HG03432 (cell line): ENCODE data around the gene TMTC3.

ENCODE experiments used
- ATAC-seq: cut with Tn5 transposase; IDR thresholded peaks from one replicate; pipeline ENCODE4 v1.9.1; 2021; ENCODE audit warnings: mild to moderate bottlenecking, moderate library complexity; ENCODE audit not compliant: unreplicated experiment

Gene TMTC3

DNA sequence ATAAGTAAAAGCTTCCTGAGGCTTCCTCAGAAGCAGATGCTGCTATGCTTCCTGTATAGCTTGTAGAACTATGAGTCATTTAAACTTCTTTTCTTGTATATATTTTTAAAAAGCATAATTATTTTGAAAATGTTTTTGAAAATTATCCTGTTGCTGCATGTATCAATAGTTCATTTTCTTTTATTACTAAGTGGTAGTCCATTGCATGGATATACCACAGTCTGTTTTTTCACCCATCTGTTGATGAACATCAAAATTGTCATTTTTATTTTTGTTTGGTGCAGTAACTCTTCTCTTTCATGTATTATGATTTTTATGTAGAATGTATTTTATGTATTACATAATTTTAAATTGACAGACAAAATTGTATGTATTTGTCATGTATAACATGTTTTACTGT lies 81.4 kb downstream of the TMTC3 start:
- no peak for ATAC-seq

DNA sequence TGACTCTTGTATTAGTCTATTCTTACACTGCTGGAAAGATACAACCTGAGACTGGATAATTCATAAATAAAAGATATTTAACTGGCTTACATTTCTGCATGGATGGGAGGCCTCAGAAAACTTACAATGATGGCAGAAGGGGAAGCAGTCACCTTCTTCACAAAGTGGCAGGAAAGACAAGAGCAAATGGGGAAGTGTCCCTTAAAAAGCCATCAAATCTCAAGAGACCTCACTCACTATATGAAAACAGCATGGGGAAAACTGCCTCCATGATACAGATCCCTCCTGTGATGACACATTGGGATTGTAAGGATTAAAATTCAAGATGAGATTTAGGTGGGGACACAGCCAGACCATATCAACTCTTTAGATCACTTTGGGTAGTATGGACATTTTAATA lies 83.7 kb downstream of the TMTC3 start:
- ATAC-seq, result no peak

DNA sequence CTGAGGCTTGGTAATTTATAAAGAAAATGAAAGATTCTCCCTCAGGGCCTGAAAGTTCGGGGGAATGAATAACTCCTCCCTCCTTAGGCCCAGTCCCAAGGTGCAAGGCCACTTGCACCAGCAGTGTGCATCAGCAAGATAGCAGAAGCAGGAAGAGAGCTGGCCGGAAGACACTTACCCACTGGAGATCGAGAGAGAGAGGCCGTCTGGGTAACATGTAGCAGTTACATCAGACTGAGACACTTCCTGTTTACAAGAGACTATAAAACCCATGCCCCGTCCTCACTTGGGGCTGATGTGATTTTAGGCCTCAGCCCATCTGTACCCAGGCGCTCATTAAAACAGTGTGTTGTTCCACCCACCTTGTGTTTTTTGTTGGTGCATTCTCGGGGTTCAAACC lies 85.2 kb downstream of the TMTC3 start:
- no peak for ATAC-seq

DNA sequence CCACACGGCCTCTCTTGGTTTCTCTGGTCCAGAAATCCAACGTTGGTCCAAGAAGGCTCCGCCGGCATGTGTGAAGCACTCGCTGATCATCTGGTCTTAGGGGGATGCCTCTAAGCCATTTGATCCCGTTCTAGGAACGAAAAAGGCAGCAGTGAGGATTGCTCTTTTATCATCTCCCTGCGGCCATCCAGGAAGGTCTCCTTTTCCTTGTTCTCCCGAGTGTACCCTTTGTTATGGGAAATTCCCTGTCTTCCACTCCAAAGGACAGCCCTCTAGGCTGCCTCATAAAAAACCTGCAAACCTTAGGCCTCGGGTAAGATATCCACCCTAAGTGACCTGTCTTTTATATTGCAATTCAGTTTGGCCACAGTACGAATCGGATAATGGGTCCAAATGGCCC lies 85.8 kb downstream of the TMTC3 start:
- ATAC-seq, result no peak

DNA sequence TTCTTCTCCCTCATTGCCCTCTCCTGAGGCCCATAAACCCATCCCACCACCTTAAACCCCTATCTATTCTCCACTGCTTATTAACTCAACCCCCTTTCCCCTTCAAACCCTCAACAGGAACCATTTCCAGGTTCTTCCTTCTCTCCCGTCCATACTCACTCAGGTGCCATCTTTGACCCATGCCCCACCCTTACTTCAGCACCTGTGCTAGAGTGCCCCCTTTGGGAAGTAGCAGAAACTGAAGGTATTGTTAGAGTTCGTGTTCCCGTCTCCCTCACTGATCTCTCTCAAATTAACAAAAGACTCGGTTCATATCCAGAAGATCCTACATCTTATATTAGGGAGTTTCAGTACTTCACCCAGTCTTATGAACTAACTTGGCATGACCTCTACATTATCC lies 86.6 kb downstream of the TMTC3 start:
- no peak for ATAC-seq

DNA sequence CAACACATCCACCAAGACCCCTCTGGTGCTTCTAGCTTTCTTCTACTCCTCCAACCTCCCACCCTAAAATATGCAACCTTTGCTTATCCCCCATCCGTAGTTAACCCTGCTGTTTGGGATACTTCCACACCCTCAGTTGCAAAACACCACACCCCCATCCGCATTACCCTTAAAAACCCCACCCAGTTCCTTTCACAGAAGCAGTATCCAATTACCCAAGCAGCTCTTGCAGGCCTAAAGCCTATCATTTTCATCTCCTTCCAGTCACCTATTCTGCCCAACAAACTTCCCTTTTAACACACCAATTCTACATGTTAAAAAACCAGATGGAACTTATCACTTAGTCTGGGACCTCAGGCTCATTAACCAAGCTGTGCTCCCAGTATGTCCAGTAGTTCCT lies 88.2 kb downstream of the TMTC3 start:
- ATAC-seq, result no peak

DNA sequence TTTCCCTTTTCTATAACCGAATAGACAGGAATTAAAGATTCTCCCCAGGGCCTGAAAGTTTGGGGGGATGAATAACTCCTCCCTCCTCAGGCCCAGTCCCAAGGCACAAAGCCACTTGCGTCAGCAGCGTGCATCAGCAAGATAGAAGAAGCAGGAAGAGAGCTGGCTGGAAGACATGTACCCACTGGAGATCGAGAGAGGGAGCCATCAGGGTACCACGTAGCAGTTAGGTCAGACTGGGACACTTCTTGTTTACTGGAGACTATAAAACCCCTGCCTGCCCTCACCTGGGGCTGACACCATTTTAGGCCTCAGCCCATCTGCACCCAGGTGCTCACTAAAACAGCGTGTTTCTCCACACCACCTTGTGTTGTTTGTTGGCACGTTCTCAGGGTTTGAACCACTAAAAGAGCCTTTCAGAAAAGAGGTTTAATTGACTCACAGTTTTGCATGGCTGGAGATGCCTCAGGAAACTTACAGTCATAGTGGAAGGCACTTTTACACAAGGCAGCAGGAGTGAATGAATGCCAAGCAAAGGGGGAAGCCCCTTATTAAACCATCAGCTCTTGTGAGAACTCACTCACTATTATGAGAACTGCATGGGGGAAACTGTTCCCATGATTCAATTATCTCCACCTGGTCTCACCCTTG lies 93.2 kb downstream of the TMTC3 start:
- ATAC-seq, result peak; percentile 48

DNA sequence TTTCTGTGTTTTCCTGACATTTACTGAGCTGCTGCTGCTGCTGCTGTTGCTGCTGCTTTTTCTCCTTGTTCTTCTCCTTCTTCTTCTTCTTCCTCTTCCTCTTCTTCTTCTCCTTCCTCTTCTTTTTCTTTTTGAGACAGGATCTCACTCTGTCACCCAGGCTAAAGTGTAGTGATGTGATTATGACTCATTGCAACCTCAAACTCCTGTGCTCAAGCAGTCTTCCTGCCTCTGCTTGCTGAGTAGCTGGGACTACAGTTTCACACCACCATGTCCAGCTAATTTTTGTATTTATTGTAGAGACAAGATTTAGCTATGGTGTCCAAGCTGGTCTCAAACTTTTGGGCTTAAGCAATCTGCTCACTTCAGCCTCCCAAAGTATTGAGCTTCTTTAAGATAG lies 95.8 kb downstream of the TMTC3 start:
- ATAC-seq, result peak; percentile 69

DNA sequence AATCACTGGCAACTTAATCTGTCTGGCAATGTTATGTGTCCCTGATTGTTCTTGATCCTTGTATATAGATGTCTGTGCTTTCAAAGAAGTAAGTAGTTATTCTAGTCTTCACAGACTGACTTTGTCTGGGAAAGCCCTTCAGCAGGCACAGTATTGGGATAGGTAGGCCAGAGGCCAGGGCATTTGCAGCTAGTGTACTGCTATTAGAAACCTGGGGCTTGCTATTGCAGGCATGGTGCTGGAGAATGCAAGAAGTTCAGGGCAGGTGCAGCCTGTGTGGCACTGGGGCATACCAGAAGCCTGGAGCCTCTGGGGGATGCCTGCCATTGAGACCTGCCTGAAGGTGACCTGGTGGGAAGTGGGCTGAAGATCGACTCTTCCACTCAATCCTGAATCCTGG lies 96.3 kb downstream of the TMTC3 start:
- peak; percentile 5 for ATAC-seq

DNA sequence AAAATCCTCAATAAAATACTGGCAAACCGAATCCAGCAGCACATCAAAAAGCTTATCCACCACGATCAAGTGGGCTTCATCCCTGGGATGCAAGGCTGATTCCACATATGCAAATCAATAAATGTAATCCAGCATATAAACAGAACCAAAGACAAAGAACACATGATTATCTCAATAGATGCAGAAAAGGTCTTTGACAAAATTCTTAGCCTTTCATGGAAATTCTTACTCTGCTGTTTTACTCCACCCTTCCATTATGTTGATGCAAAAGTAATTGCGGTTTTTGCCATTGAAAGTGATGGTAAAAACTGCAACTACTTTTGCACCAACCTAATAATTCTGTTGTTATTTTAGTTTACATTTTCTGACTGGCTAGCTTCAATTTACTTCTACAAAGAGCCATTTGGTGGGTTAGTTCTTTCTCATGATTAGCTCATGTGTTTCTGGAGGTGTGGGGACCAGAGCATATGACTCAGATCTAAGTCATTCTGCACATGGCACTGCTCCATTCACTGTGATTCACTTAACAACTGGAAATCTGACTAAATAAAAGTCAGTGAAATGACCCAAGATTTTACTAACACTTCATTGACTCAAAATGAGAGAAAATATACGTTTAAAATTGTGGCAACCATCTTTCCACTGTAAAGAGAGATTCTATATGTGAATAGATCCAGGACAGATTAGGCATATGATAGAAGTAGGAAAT lies 99.9 kb downstream of the TMTC3 start:
- peak; percentile 58 for ATAC-seq

DNA sequence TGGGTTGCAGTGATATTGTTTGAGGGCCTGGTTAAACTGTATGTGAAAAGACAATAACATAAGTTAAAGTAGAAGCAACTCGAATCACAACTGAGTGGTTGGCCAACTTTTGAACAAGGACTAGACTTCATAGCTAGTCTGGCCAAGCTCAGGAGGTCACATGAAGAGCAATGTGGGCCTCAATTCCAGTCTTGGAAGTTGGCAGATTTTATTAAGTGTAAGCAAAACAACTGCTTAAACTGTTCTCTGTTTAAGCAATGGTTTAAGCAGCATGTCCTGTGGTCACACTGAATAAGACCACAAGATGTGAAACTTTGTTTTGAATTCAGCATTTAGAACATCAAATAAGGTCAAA lies 100.4 kb downstream of the TMTC3 start:
- peak; percentile 27 for ATAC-seq

DNA sequence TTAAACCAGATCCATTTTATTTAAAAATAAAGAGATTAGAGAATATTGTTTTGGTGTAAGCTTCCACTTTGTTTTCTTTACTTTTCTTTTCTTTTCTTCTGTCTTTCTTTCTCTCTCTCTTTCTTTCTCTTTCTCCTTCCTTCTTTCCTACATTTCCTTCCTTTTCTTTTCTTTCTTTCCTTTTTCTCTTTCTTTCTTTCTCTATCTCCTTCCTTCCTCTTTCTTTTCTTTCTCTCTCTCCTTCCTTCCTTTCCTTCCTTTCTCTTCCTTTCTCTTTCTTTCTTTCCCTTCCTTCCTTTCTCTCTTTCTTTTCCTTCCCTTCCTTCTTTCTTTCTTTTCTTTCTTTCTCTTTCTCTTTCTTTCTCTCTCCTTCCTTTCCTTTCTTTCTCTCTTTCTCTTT lies 100.8 kb downstream of the TMTC3 start:
- ATAC-seq, result no peak

DNA sequence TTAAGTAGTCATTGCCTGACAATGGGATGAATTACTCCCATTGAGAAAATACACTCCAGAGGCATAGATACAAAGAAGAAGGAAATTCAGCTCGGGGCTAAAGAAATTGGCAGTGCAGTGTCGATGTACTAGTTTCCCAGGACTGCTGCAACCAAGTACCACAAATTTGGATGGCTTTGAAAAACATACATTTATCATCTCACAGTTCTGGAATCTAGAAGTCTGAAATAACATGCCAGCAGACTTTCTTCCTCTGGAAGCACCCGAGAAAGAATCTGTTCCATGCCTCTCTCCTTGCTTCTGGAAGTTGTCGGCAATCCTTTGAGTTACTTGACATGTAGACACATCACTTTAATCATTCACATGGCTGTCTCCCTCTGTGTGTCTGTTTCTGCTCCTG lies 101.9 kb downstream of the TMTC3 start:
- no peak for ATAC-seq

DNA sequence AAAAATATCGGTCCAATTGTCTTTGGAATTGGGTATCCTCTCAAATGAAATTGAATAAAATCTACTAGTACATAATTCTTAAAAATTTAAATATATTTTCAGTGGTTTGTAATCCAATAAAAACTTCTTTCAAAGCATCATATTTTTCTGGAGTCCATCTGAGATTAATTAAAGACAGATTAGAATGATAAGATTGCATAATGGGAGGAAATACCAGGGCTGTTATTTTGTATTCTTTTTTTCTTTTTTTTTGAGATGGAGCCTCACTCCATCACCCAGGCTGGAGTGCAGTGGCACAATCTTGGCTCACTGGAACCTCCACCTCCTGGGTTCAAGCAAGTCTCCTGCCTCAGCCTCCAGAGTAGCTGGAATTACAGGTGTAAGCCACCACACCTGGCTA lies 103.8 kb downstream of the TMTC3 start:
- ATAC-seq, result no peak

DNA sequence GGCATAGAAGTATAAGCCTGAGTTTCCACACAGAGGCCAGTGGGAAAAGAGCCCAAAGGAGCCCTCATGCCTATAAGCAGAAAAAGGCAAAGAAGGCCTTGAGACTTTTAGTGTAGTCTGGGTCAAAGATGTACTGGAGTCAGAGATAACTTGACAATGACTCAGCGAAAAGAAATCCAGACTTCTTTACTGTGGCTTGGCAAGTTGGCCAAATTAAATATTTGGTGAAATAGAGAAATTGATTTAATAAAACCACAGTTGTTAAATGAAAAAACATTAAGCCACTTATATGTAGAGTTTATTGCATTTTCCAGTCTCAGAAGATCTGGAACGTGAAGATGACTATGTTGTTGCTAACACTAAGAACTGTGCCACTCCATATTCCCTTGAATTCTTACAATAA lies 105.1 kb downstream of the TMTC3 start:
- ATAC-seq, result no peak

DNA sequence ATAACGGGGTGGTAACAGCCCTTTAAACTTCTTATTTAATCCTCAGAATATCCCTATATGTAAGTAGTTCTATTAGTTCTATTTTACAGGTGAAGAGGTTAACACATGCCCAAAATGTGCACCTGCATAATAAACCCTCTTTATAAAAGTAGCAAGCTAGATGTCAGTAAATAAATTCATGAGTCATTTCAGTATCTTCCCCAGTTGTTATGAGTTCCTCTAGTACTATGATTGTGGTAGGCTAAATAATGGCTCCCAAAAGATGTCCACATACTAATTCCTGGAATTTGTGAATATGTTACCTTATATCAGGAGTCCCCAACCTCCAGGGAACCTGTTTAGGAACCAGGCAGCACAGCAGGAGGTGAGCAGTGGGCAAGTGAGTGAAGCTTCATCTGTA lies 106.5 kb downstream of the TMTC3 start:
- ATAC-seq, result peak; percentile 39
